ENCODE measurements around the gene PDS5B.
"Not testable (repeated sequence)": the region's sequence is repeated elsewhere in the genome, so short reads cannot be mapped to it uniquely, and the experiment has no call there.

PDS5B gene

DNA sequence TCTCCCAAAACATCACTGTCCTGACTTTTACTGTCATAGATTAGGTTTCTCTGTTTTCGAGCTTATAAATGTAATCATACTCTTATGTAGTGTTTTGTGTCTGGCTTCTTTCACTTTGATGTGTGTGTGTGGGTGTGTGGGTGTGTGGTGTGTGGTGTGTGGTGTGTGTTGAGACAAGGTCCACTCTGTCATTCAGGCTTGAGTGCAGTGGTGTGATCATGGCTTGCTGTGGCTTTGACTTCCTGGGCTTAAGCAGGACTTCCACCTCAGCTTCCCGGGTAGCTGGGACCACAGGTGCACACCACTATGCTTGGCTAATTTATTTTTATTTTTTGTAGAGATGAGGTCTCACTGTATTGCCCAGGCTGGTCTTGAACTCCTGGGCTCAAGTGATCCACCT lies 59.6 kb downstream of the PDS5B start:
- DNase-seq = no peak

- DNase-seq = no peak
Observed at GRCh38 chr13:32647926-32648325, 61.7 kb downstream of the PDS5B start.

DNA sequence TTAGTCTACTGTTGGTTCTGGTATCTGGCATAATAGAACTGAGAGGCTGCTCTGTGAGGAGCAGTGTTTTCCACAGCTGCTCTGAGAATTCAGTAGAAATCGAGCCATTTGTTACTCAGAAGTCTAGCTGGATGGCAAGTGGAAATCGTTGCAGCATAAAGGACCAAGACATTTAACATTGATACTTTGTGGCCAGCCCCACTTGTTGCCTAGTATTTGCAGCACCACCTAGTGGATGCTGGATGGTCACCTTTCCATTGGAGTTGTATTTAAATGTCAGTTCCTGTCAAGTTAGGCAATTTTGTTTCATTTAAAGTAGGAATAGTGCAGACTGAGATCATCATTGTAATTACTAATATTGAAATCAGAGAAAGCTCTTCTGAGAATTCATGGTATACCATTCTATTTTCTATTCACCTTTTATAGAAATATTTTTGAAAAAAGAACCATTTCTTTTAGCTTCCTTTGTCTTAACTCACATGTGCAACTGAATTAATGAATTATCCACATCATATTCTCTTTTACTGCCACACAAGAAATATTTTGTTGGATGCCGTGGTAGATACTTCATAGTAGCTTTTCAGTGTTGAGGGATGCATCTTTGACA lies 64.6 kb downstream of the PDS5B start:
- peak in 28 of 58 donors; percentile 1 to 43 (median 13) for DNase-seq

DNA sequence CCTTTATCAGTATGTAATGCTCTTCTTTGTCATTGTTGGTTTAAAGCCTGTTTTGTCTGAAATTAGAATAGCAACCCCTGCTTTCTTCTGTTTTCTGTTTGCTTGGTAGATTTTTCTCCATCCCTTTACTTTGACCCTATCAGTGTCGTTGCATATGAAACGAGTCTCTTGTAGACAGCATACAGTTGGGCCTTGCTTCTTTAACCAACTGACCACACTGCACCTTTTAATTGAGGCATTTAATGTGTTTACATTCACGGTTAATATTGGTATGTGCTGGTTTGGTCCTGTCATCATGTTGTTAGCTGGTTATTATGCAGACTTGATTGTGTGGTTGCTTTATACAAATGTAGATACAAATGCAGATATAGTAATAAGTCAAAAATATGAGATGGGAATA lies 71.1 kb downstream of the PDS5B start:
- DNase-seq = no peak

DNA sequence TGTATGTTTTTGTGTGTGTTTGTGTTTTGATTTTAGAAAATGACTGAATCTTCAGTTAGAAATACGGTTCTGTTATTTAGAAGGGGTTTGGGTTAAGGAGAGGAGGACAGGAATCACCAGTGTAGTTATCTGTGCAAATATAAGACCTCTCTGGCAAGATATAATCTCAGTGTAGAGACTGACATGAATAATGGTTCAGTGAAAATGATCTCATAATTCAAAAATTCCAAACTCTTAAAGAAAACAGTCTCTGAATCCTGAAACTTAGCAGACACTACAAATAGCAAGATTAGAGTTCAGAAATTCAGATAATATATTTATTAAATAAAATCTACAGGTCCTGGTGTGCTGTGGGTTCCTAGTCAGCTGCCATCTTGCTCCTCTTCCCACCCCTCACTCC lies 73.5 kb downstream of the PDS5B start:
- DNase-seq = no peak

- DNase-seq = no peak
Observed at GRCh38 chr13:32660227-32660626, 74.0 kb downstream of the PDS5B start.

DNA sequence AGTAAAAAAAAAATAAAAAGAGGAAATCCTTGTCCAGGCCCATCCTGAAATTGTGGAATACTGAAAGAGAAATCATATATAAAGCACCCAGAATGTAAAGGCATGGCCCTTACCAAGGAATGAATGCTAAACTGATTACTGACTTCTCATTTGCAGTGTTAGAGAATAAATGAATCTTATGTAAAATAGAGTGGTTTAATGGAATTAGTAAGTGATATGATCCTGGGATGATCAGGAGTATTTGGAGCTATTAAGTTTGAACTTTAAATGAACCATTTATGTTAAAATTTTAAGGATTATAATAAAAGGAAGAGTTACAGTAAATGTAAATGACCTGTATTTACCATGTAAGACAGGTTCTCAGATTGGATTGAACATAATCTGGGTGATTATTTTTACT lies 75.4 kb downstream of the PDS5B start:
- DNase-seq = no peak

- DNase-seq = no peak
Observed at GRCh38 chr13:32663660-32664059, 77.4 kb downstream of the PDS5B start.

DNA sequence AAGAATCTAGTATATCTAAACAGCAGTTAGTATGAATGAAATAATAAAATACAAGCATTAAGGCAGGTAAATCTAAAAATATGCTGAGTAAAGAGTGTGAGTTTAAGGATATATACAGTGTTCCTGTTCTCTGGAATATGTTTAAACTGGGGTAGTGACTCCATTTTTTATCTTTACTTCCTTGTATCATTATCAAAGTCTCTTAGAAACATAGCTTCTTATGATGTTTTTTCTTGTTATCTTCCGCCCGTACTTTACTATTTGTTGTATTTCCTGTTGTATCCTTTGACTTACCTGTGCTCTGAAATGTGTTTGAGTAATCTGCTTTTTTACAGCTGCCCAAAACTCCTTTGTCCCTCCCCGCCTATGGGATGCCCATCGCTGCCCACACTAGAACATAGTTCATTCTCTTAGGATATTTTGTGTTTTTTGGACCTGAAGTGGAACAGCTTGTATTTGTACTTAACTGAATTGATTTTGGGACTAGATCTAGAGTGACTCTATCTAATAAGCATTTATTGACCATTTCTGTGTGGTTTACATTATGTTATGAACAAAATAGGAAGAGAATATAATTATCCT lies 80.8 kb downstream of the PDS5B start:
- DNase-seq = no peak

- no peak for DNase-seq
Observed at GRCh38 chr13:32669030-32669646, 82.9 kb downstream of the PDS5B start.

- DNase-seq = no peak
Observed at GRCh38 chr13:32674503-32674902, 88.3 kb downstream of the PDS5B start.

DNA sequence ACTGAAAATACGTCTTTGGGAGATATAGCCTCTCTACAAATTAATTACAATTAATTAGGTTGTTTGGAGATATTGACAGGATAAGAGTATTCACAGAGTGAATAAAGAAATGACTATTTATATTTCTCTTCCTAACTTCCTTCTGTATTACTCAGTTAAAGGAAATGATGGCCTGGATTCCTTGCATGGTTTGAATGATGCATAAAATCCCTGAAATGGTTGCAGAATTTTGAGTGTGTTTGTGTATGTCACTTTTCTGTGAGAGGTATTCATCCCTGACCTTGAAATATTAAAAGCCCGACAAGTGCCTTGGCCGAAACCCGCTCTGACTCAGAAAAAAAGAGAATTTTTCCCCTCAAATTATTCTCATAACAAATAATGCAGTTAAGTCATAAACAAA lies 90.0 kb downstream of the PDS5B start:
- DNase-seq = no peak

GRCh38 chr13:32682130-32682529 lies 95.9 kb downstream of the PDS5B start:
- DNase-seq = no peak

DNA sequence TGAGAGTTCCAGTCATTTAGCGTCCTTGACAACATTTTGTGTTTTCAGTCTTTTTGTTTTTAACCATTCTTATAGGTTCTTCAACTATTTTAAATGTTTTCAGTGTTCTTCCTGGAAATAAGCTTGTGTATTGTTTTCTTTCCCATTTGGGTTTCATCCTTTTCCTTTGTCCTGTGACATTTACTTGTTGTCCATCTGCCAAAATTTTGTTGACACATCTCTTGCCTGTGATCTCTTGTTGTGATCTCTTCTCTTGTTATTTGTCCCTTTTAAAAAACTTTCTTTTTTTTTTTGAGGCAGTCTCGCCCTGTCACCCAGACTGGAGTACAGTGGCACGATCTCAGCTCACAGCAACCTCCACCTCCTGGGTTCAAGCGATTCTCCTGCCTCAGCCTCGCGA lies 96.5 kb downstream of the PDS5B start:
- no peak for DNase-seq

DNA sequence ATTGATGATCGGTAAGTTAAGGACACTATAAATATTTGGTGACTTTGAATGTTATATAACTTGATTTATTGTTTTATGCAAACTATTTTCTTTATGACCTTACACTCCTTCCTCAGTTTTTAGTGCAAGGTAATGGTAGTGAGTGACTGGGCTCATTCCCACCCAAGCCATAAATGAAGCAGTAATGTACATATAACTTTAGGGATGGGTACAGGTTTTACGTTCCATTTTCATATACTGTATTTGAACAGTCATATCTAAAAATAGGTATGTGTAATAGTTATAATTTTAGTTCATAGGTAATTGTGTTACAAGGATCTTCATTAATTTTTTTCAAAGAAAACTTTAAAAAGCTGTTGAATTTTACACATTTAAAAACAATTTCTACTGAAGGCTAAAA lies 101.0 kb downstream of the PDS5B start:
- no peak for DNase-seq

DNA sequence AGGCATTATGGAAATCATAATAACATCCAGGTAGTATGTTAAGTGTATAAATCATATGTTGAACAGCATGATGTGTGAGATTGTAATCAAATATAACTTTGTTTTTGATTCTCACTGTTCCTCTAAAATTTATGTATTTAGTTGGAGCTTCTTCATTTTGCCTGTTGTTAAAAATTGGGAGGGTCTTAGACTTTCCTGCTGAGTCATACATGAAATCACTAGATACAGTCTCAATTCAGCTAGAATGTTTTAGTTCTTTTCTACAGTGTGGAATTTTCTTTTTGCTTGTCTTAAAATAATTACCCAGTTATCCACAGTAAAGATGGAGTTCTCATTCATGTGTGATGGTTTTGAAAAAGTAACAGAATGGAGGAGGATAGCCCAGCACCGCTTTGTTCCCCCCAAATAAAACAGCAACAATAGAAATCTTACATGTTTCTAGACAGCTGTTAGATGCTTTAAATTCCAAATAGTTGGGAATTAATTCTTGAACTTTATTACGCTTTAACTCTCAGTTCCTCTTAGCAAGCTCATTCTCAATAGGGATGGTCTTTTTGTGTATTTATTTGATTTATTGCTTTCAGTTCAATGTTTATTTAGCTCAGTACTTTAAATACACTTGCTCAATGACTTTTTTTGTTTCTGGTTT lies 109.5 kb downstream of the PDS5B start:
- no peak for DNase-seq

DNA sequence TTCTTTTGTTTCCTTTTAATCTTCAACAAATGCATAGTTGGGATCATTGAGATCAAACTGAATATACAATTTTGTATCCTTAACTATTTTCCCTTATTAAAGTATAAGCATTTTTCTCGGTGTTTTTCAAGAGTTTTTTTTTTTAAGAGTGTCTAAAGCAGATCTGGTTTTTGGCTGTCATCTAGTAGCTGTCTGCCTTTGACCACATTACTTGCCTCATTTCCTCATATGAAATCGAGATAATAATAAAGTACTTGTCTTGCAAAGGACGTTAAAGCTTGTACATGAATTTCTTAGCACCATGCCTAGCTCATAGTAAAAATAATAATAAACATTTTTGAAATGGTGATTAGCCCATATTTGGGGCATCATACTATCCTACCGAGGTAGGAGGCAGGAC lies 121.2 kb downstream of the PDS5B start:
- no peak for DNase-seq

DNA sequence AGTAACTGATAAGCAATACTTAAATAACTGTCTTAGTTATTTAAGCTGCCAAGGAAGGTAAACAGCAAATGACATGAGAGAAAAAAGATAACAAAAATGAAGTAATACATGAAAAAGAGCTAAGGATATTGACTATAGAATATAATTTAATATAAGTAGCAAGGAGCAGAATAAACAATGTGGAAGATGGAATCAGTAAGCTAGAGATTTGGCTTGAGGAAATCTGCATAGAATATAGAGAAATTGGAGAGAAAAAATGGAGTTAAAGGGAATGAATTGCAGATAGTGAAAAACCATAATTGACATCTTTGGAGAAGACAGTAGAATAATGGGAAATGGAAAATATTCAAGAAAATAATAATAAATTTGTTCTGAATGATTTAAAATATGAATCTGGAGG lies 127.1 kb downstream of the PDS5B start:
- DNase-seq = no peak

GRCh38 chr13:32716201-32716600 lies 129.9 kb downstream of the PDS5B start:
- not testable (repeated sequence) for DNase-seq

- no peak for DNase-seq
Observed at GRCh38 chr13:32720026-32720425, 133.8 kb downstream of the PDS5B start.

GRCh38 chr13:32721131-32722034 lies 135.1 kb downstream of the PDS5B start:
- DNase-seq = not testable (repeated sequence)

DNA sequence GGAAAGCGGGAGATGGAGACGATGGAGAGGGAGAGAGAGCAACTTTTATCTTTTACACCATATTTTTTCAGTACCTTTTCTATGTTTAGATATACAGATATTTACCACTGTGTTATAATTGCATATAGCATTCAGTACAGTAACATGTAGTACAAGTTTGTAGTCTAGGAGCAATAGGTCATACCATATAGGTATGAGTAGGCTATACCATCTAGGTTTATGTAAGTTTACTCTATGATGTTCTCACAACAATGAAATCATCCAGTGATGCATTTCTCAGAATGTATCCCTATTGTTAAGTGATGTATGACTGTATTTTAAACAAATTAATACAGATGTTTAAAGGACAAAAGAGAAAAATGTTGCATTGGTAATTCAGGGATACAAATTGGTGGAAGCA lies 136.1 kb downstream of the PDS5B start:
- no peak for DNase-seq
